ENCODE measurements around the gene PTX4. TPM values are rescaled to one million over a fixed set of nuclear protein-coding genes. Genes with fewer than 3 reads are reported as not detected.

The PTX4 gene
- total RNA-seq, 4 donors from 2014 or later: 0.40 TPM; not detected in 3

GRCh38 chr16:1465567-1465915, 23.2 kb downstream of the PTX4 start:
- no peak overlapping the region for H3K4me3 ChIP-seq
- no peak for ATAC-seq
- H3K9me3 ChIP-seq: no peaks in the 10 kb centered on the region
- no peaks in the 10 kb centered on the region for H3K27me3 ChIP-seq
- H3K36me3 ChIP-seq: peaks cover 0 to 51% of the 10 kb centered on the region in 2 donors
- H3K4me1 ChIP-seq: peaks cover 0 to 14% (median 0%) of the 10 kb centered on the region in 3 donors
- H3K27ac ChIP-seq: no peak overlapping the region
- TF ChIP-seq CTCF (IDR thresholded peaks at IDR 0.05) (no peak), POLR2AphosphoS5 (IDR thresholded peaks at IDR 0.05) (no peak), POLR2A (IDR thresholded peaks at IDR 0.05) (no peak), EP300 (IDR thresholded peaks at IDR 0.05) (no peak)
- no CpG with 5 or more reads among the region's 13 CpGs for WGBS, 2 donors (ENCODE audit: low coverage in 1 of 2)

DNA sequence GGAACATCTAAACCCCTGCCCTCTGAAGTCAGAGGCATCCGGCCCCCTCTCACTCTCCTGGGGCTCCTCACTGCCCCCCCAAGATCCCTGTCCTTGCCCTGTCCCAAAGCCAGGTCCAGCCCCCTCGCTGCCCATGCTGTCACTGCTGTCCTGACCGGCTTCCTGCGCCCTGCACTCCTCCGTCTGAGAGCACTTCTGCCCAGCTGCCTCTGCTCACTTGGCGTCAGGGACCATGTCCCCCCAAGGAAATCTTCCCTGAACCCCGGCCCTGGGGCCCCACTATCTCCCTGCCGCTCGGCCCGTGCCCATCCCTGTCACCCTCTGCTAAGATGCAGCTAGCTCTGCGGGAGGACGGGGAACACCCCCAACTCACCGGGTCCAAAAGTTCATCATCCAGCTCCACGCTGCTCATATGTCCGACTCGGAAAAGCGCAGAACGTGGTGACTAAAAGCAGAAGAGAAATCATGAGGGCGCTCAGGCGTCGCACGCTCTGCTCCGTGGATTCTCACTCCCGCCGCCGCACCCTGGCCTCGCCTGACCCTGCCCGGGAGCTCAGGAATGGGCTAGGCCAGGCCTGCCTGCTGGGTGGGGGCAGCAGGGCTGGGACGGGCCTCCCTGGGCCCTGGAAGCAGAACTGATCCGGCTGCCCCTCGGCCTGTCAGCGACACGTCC, 23.7 kb downstream of the PTX4 start:
- no peak for TF ChIP-seq EP300 (IDR thresholded peaks at IDR 0.05)
- TF ChIP-seq POLR2A (IDR thresholded peaks at IDR 0.05): no peak
- no peak for TF ChIP-seq CTCF (IDR thresholded peaks at IDR 0.05)
- no peak for TF ChIP-seq POLR2AphosphoS5 (IDR thresholded peaks at IDR 0.05)
- Histone ChIP-seq H3K27me3 (no peaks in the 10 kb centered on the region), H3K9me3 (no peaks in the 10 kb centered on the region), H3K27ac (no peak overlapping the region), H3K36me3 (peaks cover 0 to 56% of the 10 kb centered on the region in 2 donors), H3K4me1 (peaks cover 0 to 9% (median 0%) of the 10 kb centered on the region in 3 donors), H3K4me3 (no peak overlapping the region)
- ATAC-seq: no peak
- WGBS, 2 donors (ENCODE audit: low coverage in 1 of 2): 78 to 89% methylated on average over 9 to 12 of the region's 33 CpGs

GRCh38 chr16:1464196-1464893, 24.4 kb downstream of the PTX4 start:
- Histone ChIP-seq H3K27ac (no peak overlapping the region), H3K27me3 (no peaks in the 10 kb centered on the region), H3K36me3 (peaks cover 0 to 60% of the 10 kb centered on the region in 2 donors), H3K4me1 (peaks cover 0 to 4% (median 0%) of the 10 kb centered on the region in 3 donors), H3K9me3 (no peaks in the 10 kb centered on the region), H3K4me3 (no peak overlapping the region)
- no peak for TF ChIP-seq POLR2AphosphoS5 (IDR thresholded peaks at IDR 0.05)
- no peak for TF ChIP-seq CTCF (IDR thresholded peaks at IDR 0.05)
- TF ChIP-seq POLR2A (IDR thresholded peaks at IDR 0.05): no peak
- TF ChIP-seq EP300 (IDR thresholded peaks at IDR 0.05): no peak
- ATAC-seq: no peak
- WGBS, 2 donors (ENCODE audit: low coverage in 1 of 2): 85 to 86% methylated on average over 16 to 19 of the region's 41 CpGs

DNA sequence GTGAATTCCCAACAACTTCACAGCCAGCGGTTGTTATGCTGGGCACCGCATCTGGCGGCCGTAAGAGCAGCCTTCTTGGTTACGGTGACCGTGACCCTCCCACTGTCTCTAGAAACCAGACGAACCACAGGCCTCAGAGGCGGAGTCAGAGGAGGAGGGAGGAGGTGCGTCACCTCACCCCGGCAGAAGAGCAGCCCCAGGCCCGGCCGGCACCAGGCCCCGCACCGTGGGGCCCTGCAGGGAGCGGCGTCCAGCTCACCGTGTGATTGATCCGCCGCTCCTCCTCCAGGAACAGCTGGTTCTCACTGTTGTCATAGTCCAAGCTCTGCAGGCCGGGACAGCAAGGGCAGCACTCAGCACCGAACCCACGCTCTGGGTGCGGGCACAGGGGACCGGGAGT, 27.6 kb downstream of the PTX4 start:
- peaks cover 0 to 90% of the 10 kb centered on the region in 2 donors for H3K36me3 ChIP-seq
- no peak overlapping the region for H3K27ac ChIP-seq
- no peak overlapping the region for H3K4me3 ChIP-seq
- H3K4me1 ChIP-seq: no peaks in the 10 kb centered on the region
- no peaks in the 10 kb centered on the region for H3K27me3 ChIP-seq
- TF ChIP-seq POLR2A (IDR thresholded peaks at IDR 0.05): no peak
- TF ChIP-seq EP300 (IDR thresholded peaks at IDR 0.05): no peak
- no peak for TF ChIP-seq POLR2AphosphoS5 (IDR thresholded peaks at IDR 0.05)
- TF ChIP-seq CTCF (IDR thresholded peaks at IDR 0.05): no peak
- 40% methylated on average over 1 of the region's 24 CpGs; no CpG with 5 or more reads in 1 of the 2 donors for WGBS, 2 donors (ENCODE audit: low coverage in 1 of 2)
- H3K9me3 ChIP-seq: no peaks in the 10 kb centered on the region
- ATAC-seq: no peak

Data from gastroesophageal sphincter (tissue), 4 donors.